Stimulated activated CD8-positive, alpha-beta memory T cell treated with anti-CD3 and anti-CD28 coated beads, Interleukin-12 subunit alpha, Interleukin-12 subunit beta, amount 100 ng/mL, for 4 hours (primary cell): ENCODE measurements around the gene GAPVD1.
"Not testable (repeated sequence)": the region's sequence is repeated elsewhere in the genome, so short reads cannot be mapped to it uniquely, and the experiment has no call there.

Source experiments
- DNase-seq: peaks from one replicate; pipeline ENCODE4 v3.0.0-alpha.2; 2020; ENCODE audit warnings: low read depth

The GAPVD1 gene

DNA sequence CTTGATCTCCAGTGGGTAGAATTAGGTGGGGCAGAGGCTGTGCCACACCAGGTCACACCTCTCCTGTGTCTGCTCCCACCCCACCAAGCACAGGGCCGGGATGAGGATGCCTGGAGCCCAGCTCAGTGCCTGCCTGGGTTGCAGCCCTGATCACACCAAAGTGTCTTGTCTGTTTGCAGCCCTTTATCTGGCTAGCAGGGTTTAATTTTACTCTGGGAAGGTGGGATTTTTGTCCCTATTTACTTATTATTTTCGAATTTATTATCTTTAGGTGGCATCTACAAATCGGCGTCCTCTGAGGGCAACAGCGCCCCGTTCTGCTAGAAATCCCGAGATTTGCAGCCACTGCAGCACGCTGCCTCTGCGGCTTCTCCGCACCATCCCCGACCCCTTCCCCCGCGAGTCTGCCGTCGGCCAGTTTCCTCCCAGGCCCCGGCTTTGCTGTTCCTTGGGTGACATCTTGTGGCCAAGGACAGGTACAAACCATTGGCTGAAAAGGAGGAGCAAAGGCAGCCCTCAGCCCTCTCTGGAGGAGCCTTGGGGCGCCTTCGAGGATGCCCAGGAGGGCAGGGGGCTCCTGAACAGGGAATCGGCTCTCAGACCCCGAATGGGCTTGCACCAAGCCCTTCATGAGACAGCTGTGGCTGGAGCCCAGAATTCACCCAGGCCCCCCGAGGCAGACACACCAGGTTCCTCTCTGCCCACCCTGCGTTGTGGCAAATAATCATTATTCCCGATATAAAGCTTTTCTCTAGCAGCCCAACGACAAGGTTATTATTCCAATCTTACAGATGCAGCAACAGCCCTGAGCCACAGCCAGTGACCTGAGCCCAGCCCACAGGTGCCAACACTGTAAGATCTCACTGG lies 113.0 kb downstream of the GAPVD1 start:
- DNase-seq: peak; percentile 10

- no peak for DNase-seq
Measured at GRCh38 chr9:125375820-125376219, 114.2 kb downstream of the GAPVD1 start.

DNA sequence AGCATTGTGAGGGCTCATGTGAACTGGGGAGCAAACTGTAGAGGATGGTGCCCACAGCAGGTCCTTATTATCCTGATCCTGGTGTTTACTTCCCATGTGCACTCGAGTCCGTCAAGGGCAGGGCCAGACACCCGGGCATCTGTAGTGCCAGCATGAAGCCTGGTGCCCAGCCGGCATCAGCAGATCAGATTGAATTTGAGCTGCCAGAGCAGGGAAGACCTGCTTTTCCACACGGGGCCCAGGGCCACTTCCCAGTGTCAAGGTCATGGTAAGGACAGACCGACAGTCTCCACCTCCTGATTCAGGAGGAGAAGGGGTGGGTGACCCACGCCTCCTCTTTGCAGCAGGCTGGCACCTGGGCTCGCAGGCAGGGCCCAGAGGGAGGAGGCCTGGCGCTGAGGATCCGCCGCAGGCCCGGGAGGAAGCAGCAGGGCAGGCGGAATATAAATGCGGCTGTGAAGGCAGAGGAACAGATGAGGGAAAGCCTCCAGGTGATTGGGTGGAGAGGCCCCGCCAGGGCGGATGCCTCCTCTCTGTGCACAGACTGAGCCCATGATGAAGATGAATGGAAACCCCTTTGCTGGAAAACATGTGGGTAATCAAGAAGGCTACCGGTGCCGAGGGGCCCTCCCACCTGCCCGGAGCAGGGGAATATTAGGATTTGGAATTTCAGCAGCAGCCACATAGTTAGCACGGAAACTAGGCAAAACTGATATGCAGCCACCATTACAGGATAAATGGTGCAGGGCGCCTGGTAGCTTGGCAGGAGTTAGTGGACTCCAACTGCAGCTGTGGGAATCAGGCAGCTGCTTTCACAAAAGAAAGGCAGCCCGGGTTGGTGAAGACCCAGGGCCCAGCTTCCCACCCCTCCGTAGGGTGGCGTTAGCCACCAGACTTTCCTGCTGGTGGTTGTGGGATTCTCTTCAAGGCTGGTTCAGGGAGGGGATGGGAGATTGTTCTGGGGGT lies 114.9 kb downstream of the GAPVD1 start:
- DNase-seq: no peak

- DNase-seq: no peak
Measured at GRCh38 chr9:125377584-125378250, 116.1 kb downstream of the GAPVD1 start.

DNA sequence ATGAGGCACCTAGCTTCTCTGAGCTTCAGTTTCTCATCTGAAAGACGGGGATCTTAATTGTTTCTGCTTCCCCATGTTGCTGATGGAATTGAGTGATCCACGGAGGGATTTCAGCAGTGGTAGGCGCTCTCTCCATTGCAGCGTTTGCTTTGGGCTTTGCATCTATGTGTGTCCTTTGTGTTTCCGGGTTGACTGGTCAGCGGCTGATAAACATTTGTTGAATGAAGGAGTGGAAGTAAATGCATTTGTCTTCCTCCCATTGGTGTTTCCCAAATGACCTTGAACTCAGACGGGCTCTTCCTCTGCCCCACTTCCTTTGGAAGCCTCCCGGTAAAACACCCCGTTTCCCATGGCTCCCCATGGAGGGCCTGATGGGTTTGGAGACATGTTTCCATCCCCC lies 117.2 kb downstream of the GAPVD1 start:
- no peak for DNase-seq

- DNase-seq: no peak
Measured at GRCh38 chr9:125379208-125379607, 117.6 kb downstream of the GAPVD1 start.

DNA sequence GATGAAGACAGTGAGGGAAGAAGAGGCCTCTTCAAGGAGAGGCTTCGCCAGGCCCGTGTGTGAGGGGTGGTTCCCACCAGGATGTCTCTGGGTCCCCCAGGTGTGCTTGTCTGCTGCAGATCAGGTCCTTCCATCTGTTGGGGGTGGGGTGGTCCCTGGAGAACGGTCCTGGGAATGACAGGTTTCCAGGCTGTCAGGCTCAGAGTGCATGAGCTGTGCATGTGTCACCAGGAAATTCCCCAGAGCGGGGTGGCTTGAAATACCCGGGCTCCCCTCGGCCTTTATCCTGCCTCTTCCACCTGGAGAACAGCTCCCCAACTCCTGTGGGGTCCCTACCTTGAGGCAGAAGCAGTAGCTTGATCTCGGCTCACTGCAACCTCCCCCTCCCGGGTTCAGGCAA lies 118.8 kb downstream of the GAPVD1 start:
- no peak for DNase-seq

DNA sequence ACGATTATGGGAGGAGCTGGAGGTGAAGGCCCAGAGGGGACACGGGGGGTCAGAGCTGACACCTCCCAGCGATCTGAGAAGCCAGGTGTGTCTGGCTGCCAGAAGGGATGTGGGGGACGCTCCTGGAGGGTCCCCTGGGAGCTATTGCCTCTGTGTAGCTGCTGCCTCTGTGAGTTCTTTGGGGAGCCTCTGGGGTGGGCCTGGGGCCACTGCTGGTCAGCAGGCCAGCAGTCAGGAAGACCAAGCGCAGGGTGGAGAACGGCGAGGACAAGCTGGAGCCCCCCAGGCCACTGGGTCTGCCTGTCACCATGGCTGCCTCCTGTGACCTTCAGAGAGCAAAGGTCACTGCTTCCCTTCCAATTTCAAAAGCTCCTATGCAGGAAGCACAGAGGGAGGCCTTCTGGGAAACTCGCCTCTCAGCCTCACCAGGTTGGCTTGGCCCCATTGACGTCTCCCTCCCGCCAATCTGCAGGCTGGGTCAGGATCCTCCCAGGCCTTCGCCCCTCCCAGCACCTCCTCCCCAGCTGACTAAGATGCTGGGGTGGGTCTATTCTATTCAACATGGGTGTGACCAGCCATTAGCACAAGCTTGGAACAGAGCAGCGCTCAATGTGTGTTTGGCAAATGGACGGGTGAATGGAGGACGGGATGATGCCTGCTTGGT lies 126.4 kb downstream of the GAPVD1 start:
- no peak for DNase-seq

DNA sequence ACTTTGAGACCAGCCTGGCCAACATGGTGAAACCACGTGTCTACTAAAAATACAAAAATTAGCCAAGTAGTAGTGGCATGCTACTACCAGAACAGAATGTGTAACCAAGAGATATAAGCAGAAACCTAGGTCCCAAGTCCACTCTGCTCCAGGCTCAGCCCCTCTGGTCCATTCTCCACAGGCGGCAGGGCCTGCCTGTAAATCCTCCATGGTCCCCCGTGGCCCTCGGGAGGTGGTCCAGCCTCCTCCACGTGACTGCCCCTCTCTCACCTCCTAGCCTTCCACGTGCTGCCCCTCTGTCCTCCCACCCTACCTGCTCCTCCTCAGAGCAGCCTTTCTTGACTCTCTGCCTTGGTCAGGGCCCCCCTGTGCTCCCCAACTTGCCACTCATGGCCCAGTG lies 127.4 kb downstream of the GAPVD1 start:
- no peak for DNase-seq

- DNase-seq: no peak
Measured at GRCh38 chr9:125391704-125392103, 130.1 kb downstream of the GAPVD1 start.

- no peak for DNase-seq
Measured at GRCh38 chr9:125393426-125393825, 131.8 kb downstream of the GAPVD1 start.

DNA sequence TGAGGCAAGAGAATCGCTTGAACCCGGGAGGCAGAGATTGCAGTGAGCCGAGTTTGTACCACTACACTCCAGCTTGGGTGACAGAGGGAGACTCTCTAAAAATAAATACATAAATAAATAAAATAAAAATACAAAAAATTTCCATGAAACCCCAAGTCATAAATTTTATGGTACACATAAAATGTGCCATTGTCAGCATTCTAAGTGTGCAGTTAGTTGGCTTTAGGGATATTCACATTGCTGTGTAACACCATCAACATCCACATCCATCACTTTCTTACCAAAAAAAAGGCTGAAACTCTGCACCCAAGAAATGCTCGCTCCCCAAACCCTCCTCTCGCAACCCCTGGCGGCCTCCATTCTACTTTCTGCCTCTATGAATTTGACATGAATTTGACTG lies 135.2 kb downstream of the GAPVD1 start:
- DNase-seq: no peak

GRCh38 chr9:125397736-125398135 lies 136.1 kb downstream of the GAPVD1 start:
- no peak for DNase-seq

DNA sequence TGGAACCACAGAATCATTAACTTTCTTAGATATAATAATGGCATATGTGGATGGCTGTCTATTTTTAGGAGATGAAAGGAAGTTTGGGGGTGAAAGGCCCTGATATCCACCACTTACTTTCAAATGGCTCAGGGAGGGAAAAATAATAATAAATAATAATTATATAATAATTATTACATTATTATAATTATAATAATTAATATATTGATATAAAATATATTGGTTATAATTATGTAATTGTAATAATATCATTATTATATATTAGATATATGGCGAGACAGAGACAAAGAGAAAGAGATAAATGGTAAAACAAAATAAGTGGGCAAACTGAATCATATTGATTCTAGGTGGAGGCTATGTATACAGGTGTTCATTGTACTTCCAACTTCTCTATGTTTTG lies 136.6 kb downstream of the GAPVD1 start:
- no peak for DNase-seq

DNA sequence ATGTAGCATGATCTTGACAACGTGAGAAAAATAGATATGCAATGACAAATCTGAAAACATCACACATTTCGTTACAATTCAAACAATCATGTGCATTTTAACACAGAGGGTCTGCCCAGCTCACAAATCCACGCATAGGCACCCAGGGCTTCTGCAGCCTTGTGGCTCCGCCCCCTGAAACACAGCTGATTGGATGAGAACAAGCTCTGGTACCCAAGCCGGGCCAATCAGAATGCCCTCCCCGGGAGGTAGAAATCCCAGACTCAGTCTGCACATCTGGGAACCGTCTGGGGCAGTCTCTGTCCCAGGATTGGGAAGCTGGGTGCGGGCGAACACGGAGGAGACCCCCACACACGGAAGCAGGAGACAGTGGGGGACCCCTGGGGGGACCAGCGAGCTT lies 137.5 kb downstream of the GAPVD1 start:
- no peak for DNase-seq

GRCh38 chr9:125399666-125400065 lies 138.0 kb downstream of the GAPVD1 start:
- no peak for DNase-seq

DNA sequence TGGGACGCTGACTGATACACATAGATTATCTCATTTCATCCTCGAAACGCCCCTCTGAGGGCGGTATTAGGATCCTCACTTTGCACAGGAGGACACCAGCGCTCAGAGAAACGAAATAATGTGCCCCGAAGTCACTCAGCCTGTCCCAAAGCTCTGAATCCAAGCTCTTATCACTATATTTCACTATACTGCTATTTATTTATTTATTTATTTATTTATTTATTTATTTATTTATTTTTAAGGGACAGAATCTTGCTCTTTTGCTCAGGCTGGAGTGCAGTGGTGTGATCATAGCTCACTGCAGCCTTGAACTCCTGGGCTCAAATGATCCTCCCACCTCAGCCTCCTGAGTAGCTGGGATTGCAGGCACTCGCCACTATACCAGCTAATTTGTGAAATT lies 138.6 kb downstream of the GAPVD1 start:
- not testable (repeated sequence) for DNase-seq

GRCh38 chr9:125400725-125401716 lies 139.4 kb downstream of the GAPVD1 start:
- DNase-seq: no peak

DNA sequence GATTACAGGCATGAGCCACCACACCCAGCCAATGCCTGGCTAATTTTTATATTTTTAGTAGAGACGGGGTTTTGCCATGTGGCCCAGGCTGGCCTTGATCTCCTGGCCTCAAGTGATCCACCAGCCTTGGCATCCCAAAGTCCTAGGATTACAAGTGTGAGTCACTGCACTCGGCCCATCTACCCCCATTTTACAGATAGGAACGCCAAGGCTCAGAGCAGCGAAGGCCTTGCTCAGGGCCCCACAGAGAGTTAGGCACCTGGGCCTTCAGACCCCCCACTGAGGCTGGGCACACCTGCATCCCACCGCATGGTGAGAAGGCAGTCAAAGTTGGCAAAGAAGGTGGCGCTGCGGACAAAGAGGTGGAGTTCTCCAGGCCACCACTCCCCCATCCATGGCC lies 143.1 kb downstream of the GAPVD1 start:
- no peak for DNase-seq

GRCh38 chr9:125405938-125406809 lies 144.5 kb downstream of the GAPVD1 start:
- DNase-seq: no peak
